A673 (cell line): ENCODE results near the gene NOS1AP. TPM values are rescaled to one million over a fixed set of nuclear protein-coding genes. Genes with fewer than 3 reads are reported as not detected.

Experiments
- BruUV-seq: library from RNA; stranded (reverse); fragments of 400-500 nt; replicated peaks from 2 replicates; lab custom pipeline; 2021; lab: Mats Ljungman, UMichigan
- CTCF ChIA-PET: fragments of 300-600 bp; sonication (Branson Sonifier 250); formaldehyde crosslinking; loops from one replicate; lab custom pipeline; 2022; ENCODE audit warnings: antibody characterized with exemption; lab: Charles Lee
- POLR2A ChIA-PET: fragments of 300-600 bp; sonication (Branson Sonifier 250); formaldehyde crosslinking; loops from one replicate; lab custom pipeline; 2022; ENCODE audit warnings: antibody characterized with exemption; ENCODE audit not compliant: low non-redundant PET; lab: Charles Lee
- DNase-seq: peaks from one replicate; pipeline ENCODE4 v3.0.0-alpha.2; 2015; ENCODE audit warnings: low spot score
- H3K27ac ChIP-seq: fragments of 200-600 bp; sonication (generic); 2 replicates; pipeline ENCODE4 v1.5.1; 2016; ENCODE audit warnings: mixed run types, low read depth, mild to moderate bottlenecking, mixed read lengths, antibody characterized with exemption, low read length; ENCODE audit not compliant: poor library complexity, severe bottlenecking
- H3K27me3 ChIP-seq: fragments of 200-600 bp; sonication (generic); replicated peaks from 2 replicates; pipeline ENCODE4 v1.6.1; 2017; ENCODE audit warnings: mixed run types, low read depth, mild to moderate bottlenecking, mixed read lengths, antibody characterized with exemption, low read length; ENCODE audit not compliant: insufficient read depth, poor library complexity
- H3K36me3 ChIP-seq: fragments of 200-600 bp; sonication (generic); 2 replicates; pipeline ENCODE4 v1.6.1; 2016; ENCODE audit warnings: mixed run types, mild to moderate bottlenecking, mixed read lengths, antibody characterized with exemption, low read length; ENCODE audit not compliant: insufficient read depth, poor library complexity, severe bottlenecking
- H3K4me1 ChIP-seq: fragments of 200-600 bp; sonication (generic); 2 replicates; pipeline ENCODE4 v1.6.1; 2017; ENCODE audit warnings: mixed run types, mild to moderate bottlenecking, mixed read lengths, antibody characterized with exemption, low read length; ENCODE audit not compliant: insufficient read depth, poor library complexity, severe bottlenecking
- H3K4me3 ChIP-seq: fragments of 200-600 bp; sonication (generic); 2 replicates; pipeline ENCODE4 v1.5.1; 2016; ENCODE audit warnings: low read depth, mixed run types, mild to moderate bottlenecking, mixed read lengths, low read length; ENCODE audit not compliant: poor library complexity, severe bottlenecking
- H3K9me3 ChIP-seq: fragments of 200-600 bp; sonication (generic); 2 replicates; pipeline ENCODE4 v1.6.1; 2016; ENCODE audit warnings: mixed run types, low read depth, mild to moderate bottlenecking, mixed read lengths, antibody characterized with exemption, low read length; ENCODE audit not compliant: poor library complexity, severe bottlenecking
- CTCF ChIP-seq: fragments of 300-800, 200-600 bp; sonication (generic); conservative IDR thresholded peaks from 2 replicates; pipeline ENCODE4 v1.5.1; 2017; ENCODE audit warnings: low read depth, mild to moderate bottlenecking, antibody characterized with exemption, low read length, moderate library complexity, mixed read lengths
- EZH2 ChIP-seq: fragments of 200-600 bp; sonication (generic); IDR thresholded peaks from 2 replicates; pipeline ENCODE4 v1.6.1; 2017; ENCODE audit warnings: borderline replicate concordance, low read depth, mild to moderate bottlenecking, mixed read lengths, antibody characterized with exemption, low read length; ENCODE audit not compliant: poor library complexity, severe bottlenecking
- intact Hi-C: fragments of 100-400 bp; cut with micrococcal nuclease; formaldehyde crosslinking; loops from one replicate; pipeline ENCODE4 v1.10.0; 2022; ENCODE audit not compliant: unreplicated experiment
- total RNA-seq: library from RNA; stranded (reverse); gene quantifications from 2 replicates; pipeline ENCODE4 v1.2.3, GENCODE V29; 2021

The NOS1AP gene
- total RNA-seq, 1 experiment from 2014 or later: 28.0 TPM

GRCh38 chr1:162353702-162354101, 284.2 kb downstream of the NOS1AP start:
- no peak for DNase-seq
- no peaks in the 10 kb centered on the region for H3K27me3 ChIP-seq
- no peak for TF ChIP-seq CTCF
- no peak for TF ChIP-seq EZH2
- intact Hi-C loops: no loop called here
- H3K4me3 ChIP-seq: no peak overlapping the region
- no peak overlapping the region for H3K27ac ChIP-seq
- H3K4me1 ChIP-seq: peaks cover 36% of the 10 kb centered on the region
- H3K9me3 ChIP-seq: no peaks in the 10 kb centered on the region
- ChIA-PET CTCF (no interaction called here), POLR2A (no interaction called here)
- H3K36me3 ChIP-seq: peaks cover 19% of the 10 kb centered on the region
- no TSS peak for BruUV-seq

GRCh38 chr1:162357681-162358266, 288.3 kb downstream of the NOS1AP start:
- Histone ChIP-seq H3K4me3 (no peak overlapping the region), H3K4me1 (peaks cover 31% of the 10 kb centered on the region), H3K27ac (peak overlapping the region; percentile 56), H3K36me3 (peaks cover 19% of the 10 kb centered on the region), H3K9me3 (no peaks in the 10 kb centered on the region), H3K27me3 (no peaks in the 10 kb centered on the region)
- intact Hi-C loops: no loop called here
- ChIA-PET POLR2A (no interaction called here), CTCF (interaction anchor here (0.5 to 1.0 kb wide), 4 partner anchors 15 to 302 kb away, joined by 3 to 12 read pairs (median 3); no protein-coding TSS in a partner anchor)
- BruUV-seq: no TSS peak
- peak; percentile 86 for DNase-seq
- TF ChIP-seq EZH2 (no peak), CTCF (peak; percentile 91)

GRCh38 chr1:162358928-162359327, 289.4 kb downstream of the NOS1AP start:
- no TSS peak for BruUV-seq
- intact Hi-C loops: no loop called here
- peak overlapping the region; percentile 56 for H3K27ac ChIP-seq
- DNase-seq: no peak
- no peak overlapping the region for H3K4me3 ChIP-seq
- no peaks in the 10 kb centered on the region for H3K9me3 ChIP-seq
- ChIA-PET POLR2A (interaction anchor here (0.8 kb wide), 1 partner anchor 9 kb away, joined by 18 read pairs; no protein-coding TSS in a partner anchor), CTCF (no interaction called here)
- no peaks in the 10 kb centered on the region for H3K27me3 ChIP-seq
- peaks cover 31% of the 10 kb centered on the region for H3K4me1 ChIP-seq
- peaks cover 19% of the 10 kb centered on the region for H3K36me3 ChIP-seq
- TF ChIP-seq CTCF: no peak
- no peak for TF ChIP-seq EZH2
